HT1080 (cell line): ENCODE data around the gene DET1. TPM values are rescaled to one million over a fixed set of nuclear protein-coding genes. Genes with fewer than 3 reads are reported as not detected.
A peak's percentile ranks its signal among the peaks of the same experiment; 100 is the strongest.

Source experiments
- DNase-seq: peaks from one replicate; pipeline ENCODE4 v3.0.0-alpha.2; 2015; ENCODE audit warnings: low read depth
- small RNA-seq: library from RNA; depleted of rRNA; stranded (forward); fragments of <200 nt; gene quantifications from one replicate; pipeline ENCODE3, GENCODE V24; 2014
- total RNA-seq: library from RNA; depleted of rRNA; stranded (reverse); fragments of >200 nt; shearing (Covaris generic); gene quantifications from 2 replicates; pipeline ENCODE4 v1.2.3, GENCODE V29; 2014; rRNA removed

DET1 gene
- total RNA-seq, 1 experiment from 2014 or later: 7.3 TPM

GRCh38 chr15:88467073-88467934 lies 79.2 kb downstream of the DET1 start, which contains the start of the genes MRPL46 and MRPS11:
MRPL46 (minus strand) TSS chr15:88467388; CDS start chr15:88467377, 11 bp downstream.
MRPS11 (plus strand) TSS chr15:88467708; CDS start chr15:88467718, 10 bp downstream.
- DNase-seq: peak; percentile 82

- peak; percentile 72 for DNase-seq
Measured at GRCh38 chr15:88465633-88466224, 80.8 kb downstream of the DET1 start.

- no peak for DNase-seq
Measured at GRCh38 chr15:88463870-88464532, 82.5 kb downstream of the DET1 start.

Small RNA genes within 50 kb of the gene (small RNA-seq; reads per million reads assigned to genes)
- not detected for gene AC013489.2

Other genes with a start within 250 kb of the DET1 start
- 65.1 and 65.6 TPM in 2 replicates for gene MRPL46, start 79.3 kb downstream of the DET1 start, total RNA-seq
- gene MRPS11, start 79.0 kb downstream of the DET1 start, total RNA-seq: 88.6 and 94.7 TPM in 2 replicates
- gene AEN, start 74.7 kb upstream of the DET1 start, total RNA-seq: 137 and 162 TPM in 2 replicates
- 39.1 and 48.9 TPM in 2 replicates for gene ISG20, start 92.3 kb upstream of the DET1 start, total RNA-seq